Mesodermal cell (in vitro differentiated cells): ENCODE measurements around the gene WASL.

Source experiments
- H3K27ac ChIP-seq: 2 replicates; pipeline ENCODE4 v1.7.0; 2013; ENCODE audit warnings: mild to moderate bottlenecking, low read depth, low read length, moderate library complexity; ENCODE audit not compliant: severe bottlenecking
- H3K36me3 ChIP-seq: 2 replicates; pipeline ENCODE4 v1.7.1; 2013; ENCODE audit warnings: mild to moderate bottlenecking, low read length, moderate library complexity; ENCODE audit not compliant: control insufficient read depth, insufficient read depth
- H3K4me1 ChIP-seq: one replicate; pipeline ENCODE4 v1.7.1; 2013; ENCODE audit warnings: mild to moderate bottlenecking, low read length; ENCODE audit not compliant: insufficient read depth, control insufficient read depth, poor library complexity, severe bottlenecking
- H3K4me3 ChIP-seq: 2 replicates; pipeline ENCODE4 v1.7.0; 2013; ENCODE audit warnings: low read length, control low read depth, mild to moderate bottlenecking; ENCODE audit not compliant: insufficient read depth, poor library complexity, severe bottlenecking; ENCODE audit errors: extremely low read depth
- H3K9me3 ChIP-seq: 2 replicates; pipeline ENCODE4 v1.7.1; 2013; ENCODE audit warnings: mild to moderate bottlenecking, low read length, moderate library complexity; ENCODE audit not compliant: control insufficient read depth
- WGBS, 2 experiments: methylation state at CpG; one replicate each; pipeline ENCODE4 v1.1.5; 2013; ENCODE audit warnings: missing lambda C conversion rate in 2 of 2; ENCODE audit not compliant: insufficient coverage in 2 of 2; 5-methylcytosine and 5-hydroxymethylcytosine counted together

WASL gene

DNA sequence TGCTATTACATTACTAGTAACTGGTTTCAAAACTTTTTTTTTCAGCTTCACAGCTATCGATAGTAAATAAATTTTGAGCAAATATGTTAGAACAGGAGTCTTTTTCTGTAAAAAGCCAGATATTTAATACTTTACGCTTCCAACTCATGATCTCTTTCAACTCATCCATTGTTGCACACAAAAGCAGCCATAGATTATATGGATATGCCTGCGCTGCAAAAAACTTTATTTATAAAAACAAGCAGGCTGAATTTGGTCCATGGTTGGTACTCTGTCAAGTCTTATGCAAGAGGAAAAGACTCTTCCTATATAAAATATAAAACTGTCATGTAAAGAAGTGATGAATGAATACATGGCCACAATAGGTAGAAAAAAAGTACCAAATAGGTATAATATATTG, 31.1 kb downstream of the WASL start:
- no CpG with 5 or more reads among the region's 3 CpGs for WGBS, 2 experiments
- H3K9me3 ChIP-seq, result no peaks in the 10 kb centered on the region
- no peak overlapping the region for H3K4me3 ChIP-seq
- no peaks in the 10 kb centered on the region for H3K36me3 ChIP-seq
- H3K27ac ChIP-seq, result no peak overlapping the region
- H3K4me1 ChIP-seq, result peaks cover 16% of the 10 kb centered on the region

DNA sequence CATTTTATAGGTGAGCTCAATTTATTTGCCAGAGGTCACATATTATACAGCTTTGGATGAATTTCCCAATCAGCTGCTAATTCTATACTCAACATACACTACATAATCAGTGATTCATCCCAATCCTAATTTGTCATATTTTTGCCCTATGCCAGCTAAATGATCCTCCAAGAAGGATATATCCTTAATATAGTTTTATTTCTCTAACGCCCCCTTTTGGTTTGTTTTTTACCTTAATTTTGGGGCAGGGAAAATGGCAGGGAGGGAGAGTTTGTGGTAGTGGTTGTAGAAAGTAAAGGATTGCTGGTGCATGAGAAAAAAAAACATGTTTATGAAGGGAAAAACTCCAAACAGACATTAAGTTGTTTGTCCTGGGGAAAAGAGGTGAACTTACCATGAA, 31.9 kb downstream of the WASL start:
- Histone ChIP-seq H3K27ac (no peak overlapping the region), H3K4me3 (no peak overlapping the region), H3K9me3 (no peaks in the 10 kb centered on the region), H3K4me1 (peaks cover 19% of the 10 kb centered on the region), H3K36me3 (no peaks in the 10 kb centered on the region)
- WGBS, 2 experiments, result 100% methylated on average over 1 of the region's 1 CpG; no CpG with 5 or more reads in 1 of the 2 experiments

DNA sequence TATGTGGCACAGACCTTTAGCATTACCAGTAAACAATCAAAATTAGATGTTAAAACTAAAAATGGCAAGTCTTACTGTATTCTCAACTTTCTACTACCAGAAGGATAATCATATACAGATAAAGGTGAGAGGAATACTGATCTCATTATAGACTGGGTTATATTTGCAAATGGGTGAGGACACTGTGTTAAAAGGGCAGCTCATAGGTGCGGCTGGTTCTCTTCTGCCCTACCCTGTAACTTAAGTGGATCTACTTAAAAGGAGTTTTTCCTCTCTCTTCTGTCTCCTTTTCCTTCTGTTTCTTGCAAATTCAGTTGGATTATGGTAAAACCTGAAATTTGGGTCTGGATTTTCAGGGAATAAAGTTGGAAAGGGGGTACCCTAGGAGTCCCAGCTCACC, 33.0 kb downstream of the WASL start:
- Histone ChIP-seq H3K4me1 (peaks cover 22% of the 10 kb centered on the region), H3K36me3 (no peaks in the 10 kb centered on the region)
- 40% methylated on average over 1 of the region's 1 CpG; no CpG with 5 or more reads in 1 of the 2 experiments for WGBS, 2 experiments

GRCh38 chr7:123715198-123715597, 33.6 kb downstream of the WASL start:
- Histone ChIP-seq H3K36me3 (no peaks in the 10 kb centered on the region), H3K9me3 (no peaks in the 10 kb centered on the region), H3K4me3 (no peak overlapping the region), H3K27ac (peak overlapping the region; percentile 18), H3K4me1 (peaks cover 28% of the 10 kb centered on the region)
- 80% methylated on average over 1 of the region's 2 CpGs; no CpG with 5 or more reads in 1 of the 2 experiments for WGBS, 2 experiments

More for the DNA sequence above, 33.0 kb downstream of the WASL start:
- Histone ChIP-seq H3K9me3 (no peaks in the 10 kb centered on the region), H3K4me3 (no peak overlapping the region), H3K27ac (peak overlapping the region; percentile 18)

GRCh38 chr7:123714296-123715080, 34.3 kb downstream of the WASL start:
- no peak overlapping the region for H3K4me3 ChIP-seq
- no peaks in the 10 kb centered on the region for H3K36me3 ChIP-seq
- H3K27ac ChIP-seq, result peak overlapping the region; percentile 13
- WGBS, 2 experiments, result 100% methylated on average over 1 of the region's 3 CpGs; no CpG with 5 or more reads in 1 of the 2 experiments
- peaks cover 33% of the 10 kb centered on the region for H3K4me1 ChIP-seq
- no peaks in the 10 kb centered on the region for H3K9me3 ChIP-seq

- H3K27ac ChIP-seq, result no peak overlapping the region
- H3K9me3 ChIP-seq, result no peaks in the 10 kb centered on the region
- H3K4me3 ChIP-seq, result no peak overlapping the region
- peaks cover 34% of the 10 kb centered on the region for H3K4me1 ChIP-seq
- WGBS, 2 experiments, result no CpG with 5 or more reads among the region's 1 CpG
- H3K36me3 ChIP-seq, result peaks cover 6% of the 10 kb centered on the region
These were observed 36.2 kb downstream of the WASL start for GRCh38 chr7:123712619-123713018.

GRCh38 chr7:123711832-123712293, 36.9 kb downstream of the WASL start:
- no peak overlapping the region for H3K27ac ChIP-seq
- no peaks in the 10 kb centered on the region for H3K9me3 ChIP-seq
- peaks cover 34% of the 10 kb centered on the region for H3K4me1 ChIP-seq
- H3K36me3 ChIP-seq, result peaks cover 12% of the 10 kb centered on the region
- H3K4me3 ChIP-seq, result no peak overlapping the region

DNA sequence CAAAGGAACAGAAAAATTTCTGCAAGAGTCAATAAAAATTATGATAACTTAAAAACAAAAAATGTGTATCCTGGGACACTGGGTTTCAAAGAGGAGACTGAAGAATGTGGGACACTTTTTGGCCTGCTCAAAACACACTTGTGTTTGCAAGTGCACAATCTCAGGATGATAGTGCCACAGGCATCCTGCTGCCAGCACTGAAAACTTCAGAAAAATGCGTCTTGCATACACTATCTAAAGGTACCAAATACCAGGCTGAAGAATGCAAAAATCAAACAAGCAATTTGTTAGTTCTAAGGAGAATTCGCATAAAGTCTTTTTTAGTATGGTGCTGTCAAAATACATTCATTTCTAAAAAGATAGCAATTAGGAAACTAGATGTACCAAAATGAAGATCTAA, 38.1 kb downstream of the WASL start:
- Histone ChIP-seq H3K4me1 (peaks cover 33% of the 10 kb centered on the region), H3K4me3 (no peak overlapping the region), H3K27ac (no peak overlapping the region), H3K9me3 (no peaks in the 10 kb centered on the region), H3K36me3 (peaks cover 16% of the 10 kb centered on the region)
- 88% methylated on average over 1 of the region's 2 CpGs; no CpG with 5 or more reads in 1 of the 2 experiments for WGBS, 2 experiments

GRCh38 chr7:123709525-123709924, 39.3 kb downstream of the WASL start:
- Histone ChIP-seq H3K9me3 (no peaks in the 10 kb centered on the region), H3K27ac (no peak overlapping the region), H3K36me3 (peaks cover 24% of the 10 kb centered on the region), H3K4me3 (no peak overlapping the region), H3K4me1 (peaks cover 21% of the 10 kb centered on the region)
- 38% methylated on average over 1 of the region's 2 CpGs; no CpG with 5 or more reads in 1 of the 2 experiments for WGBS, 2 experiments

- no peak overlapping the region for H3K4me3 ChIP-seq
- H3K36me3 ChIP-seq, result peaks cover 38% of the 10 kb centered on the region
- WGBS, 2 experiments, result 100% methylated on average over 1 of the region's 1 CpG
- no peaks in the 10 kb centered on the region for H3K9me3 ChIP-seq
- H3K4me1 ChIP-seq, result peaks cover 8% of the 10 kb centered on the region
- no peak overlapping the region for H3K27ac ChIP-seq
These were observed 43.4 kb downstream of the WASL start for GRCh38 chr7:123705211-123705901.
